Neural progenitor cell (in vitro differentiated cells): Measurements from ENCODE around the gene SMS. TPM values are rescaled to one million over a fixed set of nuclear protein-coding genes. Genes with fewer than 3 reads are reported as not detected.

Experiments used
- DNase-seq: peaks from one replicate; pipeline ENCODE4 v3.0.0-alpha.2; 2016; ENCODE audit warnings: low spot score
- H2AFZ ChIP-seq: fragments of 200-600 bp; sonication (generic); replicated peaks from 2 replicates; pipeline ENCODE4 v1.6.1; 2016; ENCODE audit warnings: antibody characterized with exemption
- H3F3A ChIP-seq: fragments of 200-600 bp; sonication (generic); 2 replicates; pipeline ENCODE4 v1.6.1; 2016; ENCODE audit warnings: antibody characterized with exemption, low read depth
- H3K27ac ChIP-seq: fragments of 200-600 bp; sonication (generic); 2 replicates; pipeline ENCODE4 v1.5.1; 2016; ENCODE audit warnings: mild to moderate bottlenecking
- H3K27me3 ChIP-seq: fragments of 200-600 bp; sonication (generic); 2 replicates; pipeline ENCODE4 v1.6.1; 2016; ENCODE audit warnings: mild to moderate bottlenecking, moderate library complexity
- H3K36me3 ChIP-seq: fragments of 200-600 bp; sonication (generic); 2 replicates; pipeline ENCODE4 v1.5.1; 2016
- H3K4me1 ChIP-seq: fragments of 200-600 bp; sonication (generic); 2 replicates; pipeline ENCODE4 v1.6.1; 2016; ENCODE audit warnings: mixed run types
- H3K4me2 ChIP-seq: fragments of 200-600 bp; sonication (generic); 2 replicates; pipeline ENCODE4 v1.6.1; 2016
- H3K4me3 ChIP-seq: fragments of 200-600 bp; sonication (generic); 2 replicates; pipeline ENCODE4 v1.5.1; 2016
- H3K79me2 ChIP-seq: fragments of 200-600 bp; sonication (generic); 2 replicates; pipeline ENCODE4 v1.6.1; 2016; ENCODE audit warnings: low read depth
- H3K9ac ChIP-seq: fragments of 200-600 bp; sonication (generic); 2 replicates; pipeline ENCODE4 v1.6.1; 2016
- H3K9me3 ChIP-seq: fragments of 200-600 bp; sonication (generic); 2 replicates; pipeline ENCODE4 v1.5.1; 2016; ENCODE audit warnings: low read depth
- H4K20me1 ChIP-seq: fragments of 200-600 bp; sonication (generic); 2 replicates; pipeline ENCODE4 v1.6.1; 2016; ENCODE audit warnings: low read depth
- H3K27ac Mint-ChIP-seq: 3 replicates; pipeline ENCODE4 v1.8.0; 2021; ENCODE audit warnings: mixed read lengths
- H3K27me3 Mint-ChIP-seq: 2 replicates; pipeline ENCODE4 v1.8.0; 2022; ENCODE audit warnings: low read depth, mild to moderate bottlenecking, inconsistent platforms, moderate library complexity, mixed read lengths; ENCODE audit not compliant: insufficient read depth
- H3K36me3 Mint-ChIP-seq: 3 replicates; pipeline ENCODE4 v1.8.0; 2021; ENCODE audit warnings: mixed read lengths
- H3K4me1 Mint-ChIP-seq: 3 replicates; pipeline ENCODE4 v1.8.0; 2021; ENCODE audit warnings: mixed read lengths
- H3K4me3 Mint-ChIP-seq: 3 replicates; pipeline ENCODE4 v1.8.0; 2021; ENCODE audit warnings: mild to moderate bottlenecking, moderate library complexity, mixed read lengths
- H3K9me3 Mint-ChIP-seq: 3 replicates; pipeline ENCODE4 v1.8.0; 2020; ENCODE audit warnings: mixed read lengths
- EZH2 ChIP-seq: fragments of 200-600 bp; sonication (generic); IDR thresholded peaks from 2 replicates; pipeline ENCODE4 v1.6.1; 2017; ENCODE audit warnings: antibody characterized with exemption, mild to moderate bottlenecking, moderate library complexity
- EZH2phosphoT487 ChIP-seq: fragments of 200-600 bp; sonication (generic); IDR thresholded peaks from 2 replicates; pipeline ENCODE4 v1.6.1; 2017; ENCODE audit warnings: antibody characterized with exemption
- total RNA-seq: library from RNA; depleted of rRNA; stranded (reverse); fragments of >200 nt; gene quantifications from 2 replicates; pipeline ENCODE4 v1.2.3, GENCODE V29; 2015; ENCODE audit warnings: low replicate concordance
- TF ChIP-seq, protein P1 (sequence below): fragments of 200-600 bp; sonication (generic); IDR thresholded peaks from 2 replicates; pipeline ENCODE4 v1.5.1; 2017; ENCODE audit warnings: antibody characterized with exemption, mild to moderate bottlenecking

Gene SMS
- total RNA-seq, 1 donor from 2014 or later = 142 TPM

DNA sequence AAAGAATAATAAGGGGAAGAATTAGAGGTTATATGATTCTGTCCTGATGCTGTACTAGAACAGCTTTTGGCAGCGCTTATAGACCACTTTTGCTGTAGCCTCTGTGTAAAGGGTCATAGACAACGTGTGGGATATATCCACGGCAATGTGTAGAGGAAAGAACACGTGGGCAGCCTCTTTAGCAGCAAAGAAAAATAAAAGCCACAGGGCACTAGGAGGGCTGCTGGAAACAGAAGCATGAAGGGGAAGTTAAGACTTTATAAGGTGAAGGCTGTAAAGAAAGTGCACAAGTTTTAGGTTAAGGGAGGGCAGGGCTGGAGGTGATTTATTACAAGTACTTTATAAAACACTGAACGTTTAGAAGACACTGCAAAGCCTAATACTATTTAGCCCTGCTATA, 71.5 kb downstream of the SMS start:
- H3K79me2 ChIP-seq = no peaks in the 10 kb centered on the region
- Mint-ChIP-seq H3K9me3 (peaks cover 13% of the 10 kb centered on the region), H3K27ac (no peak overlapping the region), H3K36me3 (peaks cover 4% of the 10 kb centered on the region), H3K4me3 (no peak overlapping the region), H3K27me3 (peaks cover 11% of the 10 kb centered on the region), H3K4me1 (no peaks in the 10 kb centered on the region)
- H3K4me3 ChIP-seq = no peak overlapping the region
- peaks cover 4% of the 10 kb centered on the region for H3K9me3 ChIP-seq
- H3K36me3 ChIP-seq = no peaks in the 10 kb centered on the region
- H3F3A ChIP-seq = no peaks in the 10 kb centered on the region
- H3K27ac ChIP-seq = no peak overlapping the region
- no peak for DNase-seq
- H3K4me2 ChIP-seq = no peak overlapping the region
- no peak overlapping the region for H2AFZ ChIP-seq
- TF ChIP-seq EZH2 (no peak), EZH2phosphoT487 (no peak)
- TF ChIP-seq, protein P1, sequence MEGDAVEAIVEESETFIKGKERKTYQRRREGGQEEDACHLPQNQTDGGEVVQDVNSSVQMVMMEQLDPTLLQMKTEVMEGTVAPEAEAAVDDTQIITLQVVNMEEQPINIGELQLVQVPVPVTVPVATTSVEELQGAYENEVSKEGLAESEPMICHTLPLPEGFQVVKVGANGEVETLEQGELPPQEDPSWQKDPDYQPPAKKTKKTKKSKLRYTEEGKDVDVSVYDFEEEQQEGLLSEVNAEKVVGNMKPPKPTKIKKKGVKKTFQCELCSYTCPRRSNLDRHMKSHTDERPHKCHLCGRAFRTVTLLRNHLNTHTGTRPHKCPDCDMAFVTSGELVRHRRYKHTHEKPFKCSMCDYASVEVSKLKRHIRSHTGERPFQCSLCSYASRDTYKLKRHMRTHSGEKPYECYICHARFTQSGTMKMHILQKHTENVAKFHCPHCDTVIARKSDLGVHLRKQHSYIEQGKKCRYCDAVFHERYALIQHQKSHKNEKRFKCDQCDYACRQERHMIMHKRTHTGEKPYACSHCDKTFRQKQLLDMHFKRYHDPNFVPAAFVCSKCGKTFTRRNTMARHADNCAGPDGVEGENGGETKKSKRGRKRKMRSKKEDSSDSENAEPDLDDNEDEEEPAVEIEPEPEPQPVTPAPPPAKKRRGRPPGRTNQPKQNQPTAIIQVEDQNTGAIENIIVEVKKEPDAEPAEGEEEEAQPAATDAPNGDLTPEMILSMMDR = no peak
- no peaks in the 10 kb centered on the region for H3K27me3 ChIP-seq
- H4K20me1 ChIP-seq = no peaks in the 10 kb centered on the region
- H3K9ac ChIP-seq = no peak overlapping the region
- no peaks in the 10 kb centered on the region for H3K4me1 ChIP-seq

DNA sequence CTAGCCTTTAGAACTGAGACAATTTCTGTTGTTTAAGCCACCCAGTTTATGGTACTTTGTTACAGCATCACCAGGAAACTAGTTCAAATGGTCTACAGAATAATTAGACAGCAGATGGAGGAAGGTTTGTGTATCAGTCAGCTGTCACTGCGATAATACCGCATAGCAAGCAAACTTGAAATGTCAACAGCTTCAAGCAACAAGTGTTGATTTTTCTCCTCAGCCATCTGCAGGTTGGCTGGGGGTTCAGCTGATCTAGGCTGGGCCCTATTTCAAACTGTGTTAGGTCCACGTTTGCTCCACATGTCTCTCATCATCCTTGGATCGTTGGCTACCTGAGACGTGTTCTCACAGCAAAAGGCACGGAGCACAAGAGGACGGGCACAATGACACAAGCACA, 72.4 kb downstream of the SMS start:
- Histone ChIP-seq H3K27ac (no peak overlapping the region), H3K79me2 (no peaks in the 10 kb centered on the region)
- TF ChIP-seq EZH2 (no peak), EZH2phosphoT487 (no peak)
- TF ChIP-seq, protein P1 = no peak

DNA sequence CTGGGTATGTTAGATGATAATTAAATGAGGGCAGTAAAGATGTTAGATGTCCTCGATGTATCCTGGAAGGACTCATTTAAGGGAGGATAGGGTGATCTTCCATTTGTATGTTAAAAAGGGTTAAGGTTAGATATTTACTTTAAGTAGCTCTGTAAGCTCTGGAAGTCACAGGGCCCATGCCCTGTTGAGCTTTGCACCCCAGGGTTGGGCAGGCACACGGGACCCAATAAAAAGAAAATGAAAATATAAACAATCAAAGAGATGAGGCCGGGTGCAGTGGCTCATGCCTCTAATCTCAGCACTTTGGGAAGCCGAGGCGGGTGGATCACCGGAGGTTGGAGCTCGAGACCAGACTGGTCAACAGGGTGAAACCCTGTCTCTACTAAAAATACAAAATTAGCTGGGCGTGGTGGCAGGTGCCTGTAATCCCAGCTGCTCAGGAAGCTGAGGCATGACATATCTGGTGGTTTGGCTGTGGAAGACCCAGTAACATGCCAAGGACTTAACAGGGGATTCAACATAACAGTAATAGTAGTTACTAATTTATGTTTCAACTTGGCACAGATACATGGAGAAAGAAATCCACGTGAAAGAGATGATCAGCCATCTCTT, 74.7 kb downstream of the SMS start:
- no peak overlapping the region for H3K27ac Mint-ChIP-seq
- H2AFZ ChIP-seq = no peak overlapping the region
- no peaks in the 10 kb centered on the region for H3K36me3 Mint-ChIP-seq
- H3F3A ChIP-seq = no peaks in the 10 kb centered on the region
- H3K9ac ChIP-seq = no peak overlapping the region
- H3K27me3 Mint-ChIP-seq = peaks cover 10% of the 10 kb centered on the region
- no peaks in the 10 kb centered on the region for H3K4me1 Mint-ChIP-seq
- no peaks in the 10 kb centered on the region for H3K4me1 ChIP-seq
- no peaks in the 10 kb centered on the region for H3K79me2 ChIP-seq
- H3K4me3 Mint-ChIP-seq = no peak overlapping the region
- H3K27me3 ChIP-seq = no peaks in the 10 kb centered on the region
- TF ChIP-seq EZH2phosphoT487 (no peak), EZH2 (no peak)
- TF ChIP-seq, protein P1 = no peak
- no peaks in the 10 kb centered on the region for H3K9me3 ChIP-seq
- no peak for DNase-seq
- no peaks in the 10 kb centered on the region for H3K36me3 ChIP-seq
- no peak overlapping the region for H3K4me2 ChIP-seq
- no peaks in the 10 kb centered on the region for H4K20me1 ChIP-seq
- H3K9me3 Mint-ChIP-seq = peaks cover 1% of the 10 kb centered on the region
- H3K27ac ChIP-seq = no peak overlapping the region
- no peak overlapping the region for H3K4me3 ChIP-seq

More for the DNA sequence above, 72.4 kb downstream of the SMS start:
- Histone ChIP-seq H3K9ac (no peak overlapping the region), H3F3A (no peaks in the 10 kb centered on the region), H3K36me3 (no peaks in the 10 kb centered on the region), H3K4me2 (no peak overlapping the region), H2AFZ (no peak overlapping the region), H3K4me3 (no peak overlapping the region), H3K4me1 (no peaks in the 10 kb centered on the region), H3K9me3 (peaks cover 4% of the 10 kb centered on the region), H4K20me1 (no peaks in the 10 kb centered on the region), H3K27me3 (no peaks in the 10 kb centered on the region)
- H3K27me3 Mint-ChIP-seq = peaks cover 11% of the 10 kb centered on the region
- no peak overlapping the region for H3K27ac Mint-ChIP-seq
- H3K9me3 Mint-ChIP-seq = peaks cover 11% of the 10 kb centered on the region
- peaks cover 4% of the 10 kb centered on the region for H3K36me3 Mint-ChIP-seq
- DNase-seq = no peak
- H3K4me3 Mint-ChIP-seq = no peak overlapping the region
- no peaks in the 10 kb centered on the region for H3K4me1 Mint-ChIP-seq
